Measurements from ENCODE around the gene OR6C70. TPM values are rescaled to one million over a fixed set of nuclear protein-coding genes. Genes with fewer than 3 reads are reported as not detected.

Gene OR6C70
- total and polyA plus RNA-seq, 2 of the 13 experiments (the other 11 are each of a cell fraction or from before 2014, with no cell fraction given): not detected

- peak; percentile 77 for TF ChIP-seq CTCF (CRISPR knock-in tag; IDR thresholded peaks at IDR 0.05)
Measured at GRCh38 chr12:55446326-55446725, 23.6 kb downstream of the OR6C70 start (continued).

- Histone ChIP-seq H3K4me1 (ENCODE audit: insufficient read depth, low read length) (0 out of 2 replicates have a peak, but pooled peaks cover 3% of the 10 kb centered on the region), H3K9me3 (ENCODE audit: low read length) (peaks cover 4% of the 10 kb centered on the region; the same call in 1 of the 2 replicates), H2AFZ (ENCODE audit: low read length) (no peak overlapping the region), H4K20me1 (ENCODE audit: insufficient read depth, low read length) (no peaks in the 10 kb centered on the region), H3K36me3 (replicated peaks in 1 of 2; ENCODE audit: control insufficient read depth in 1 of 2, insufficient read depth in 2 of 2, low read length in 2 of 2) (no peaks in the 10 kb centered on the region), H3K4me2 (ENCODE audit: low read depth, low read length) (no peak overlapping the region), H3K4me3 (replicated peaks in 1 of 3; ENCODE audit: insufficient read depth in 1 of 3, low read depth in 2 of 3, low read length in 3 of 3) (no peak overlapping the region), H3K27ac (ENCODE audit: extremely low read length, insufficient read depth, low read length) (no peak overlapping the region), H3K27me3 (ENCODE audit: control insufficient read depth in 1 of 2, insufficient read depth in 2 of 2, low read length in 2 of 2) (no peaks in the 10 kb centered on the region), H3K79me2 (ENCODE audit: insufficient read depth, low read length) (no peaks in the 10 kb centered on the region), H3K9ac (ENCODE audit: insufficient read depth, low read depth, low read length) (no peak overlapping the region)
- intact Hi-C loops (cut with micrococcal nuclease; ENCODE audit: unreplicated experiment): loop anchor here (5.0 kb wide), 1 partner anchor 57 kb away; no protein-coding TSS in a partner anchor
- ATAC-seq (no peak), DNase-seq (ENCODE audit: low spot score) (no peak), FAIRE-seq (no peak)
- POLR2A ChIA-PET: no interaction called here
- in situ Hi-C loops (cut with HindIII; ENCODE audit: extremely low pct_ligation_motif_present, low pct_unique_long_range_greater_than_20kb): loop anchor here (5.0 to 25.0 kb wide), 2 partner anchors 172 to 258 kb away; no protein-coding TSS in a partner anchor
- no peak for TF ChIP-seq CHD4 (IDR thresholded peaks at IDR 0.05; ENCODE audit: borderline replicate concordance, low read length)
- TF ChIP-seq ISL2 (CRISPR knock-in tag; IDR thresholded peaks at IDR 0.05): no peak
- no peak for TF ChIP-seq CERS6 (CRISPR knock-in tag; IDR thresholded peaks at IDR 0.05)
- no peak for TF ChIP-seq DZIP1 (CRISPR knock-in tag; IDR thresholded peaks at IDR 0.05)
- no peak for TF ChIP-seq SOX13 (IDR thresholded peaks at IDR 0.05)
- TF ChIP-seq SOX13 (CRISPR knock-in tag; conservative IDR thresholded peaks at IDR 0.05 in 1 of 2, IDR thresholded peaks at IDR 0.05 in 1 of 2): no peak
- TF ChIP-seq IRF9 (CRISPR knock-in tag; IDR thresholded peaks at IDR 0.05; ENCODE audit: borderline replicate concordance): no peak
- CTCF ChIA-PET (ENCODE audit: low intra/inter-chr PET ratio, low total read pairs): interaction anchor here (1.8 kb wide), 1 partner anchor 174 kb away, joined by 28 read pairs; no protein-coding TSS in a partner anchor
- BruUV-seq (replicated peaks): no TSS peak
- 98% methylated on average over 1 of the region's 1 CpG for WGBS (ENCODE audit: low lambda C conversion rate)
Measured at GRCh38 chr12:55445357-55445756, 24.6 kb downstream of the OR6C70 start.
